ENCODE measurements around the gene GLB1L. TPM values are rescaled to one million over a fixed set of nuclear protein-coding genes. Genes with fewer than 3 reads are reported as not detected.

Gene GLB1L
- total and polyA plus RNA-seq, 2 of the 8 experiments (the other 6 are each of a cell fraction or from before 2014, with no cell fraction given): 3.7 to 4.0 TPM

DNA sequence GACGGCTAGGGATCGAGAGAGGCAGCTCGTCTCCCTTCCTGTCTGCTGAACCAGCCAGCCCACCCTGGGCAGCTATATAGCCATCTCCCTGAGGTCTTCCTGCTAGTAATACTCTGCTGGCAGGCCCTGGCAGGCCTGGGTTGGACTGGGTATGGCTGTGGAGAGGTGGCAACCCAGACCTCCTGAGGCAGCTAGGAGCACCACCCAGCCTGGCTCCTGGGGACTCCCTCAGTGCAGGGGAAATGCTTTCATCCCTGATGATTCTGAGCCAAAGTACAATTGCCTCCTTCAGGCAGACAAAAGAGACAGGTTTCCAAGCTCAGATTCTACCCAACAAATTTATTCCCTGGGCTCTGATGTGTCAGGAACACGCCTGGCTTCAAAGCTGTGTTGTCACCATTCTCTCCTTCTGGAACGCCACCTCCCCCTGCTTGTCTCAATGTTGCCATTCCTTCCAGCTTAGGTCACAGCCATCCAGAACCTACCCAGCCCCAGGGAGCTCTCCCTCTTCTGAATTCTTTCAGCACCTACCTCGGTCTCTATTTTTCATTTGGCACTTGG is 29.2 kb upstream of the GLB1L start:
- H2BK12ac ChIP-seq (ENCODE audit: low read depth, low read length): 0 out of 2 replicates have a peak overlapping the region, but pooled peaks have one; percentile 55
- no peak overlapping the region for H3K56ac ChIP-seq (replicated peaks; ENCODE audit: insufficient read length, low read depth, low read length)
- peak overlapping the region in 1 of 2 experiments; percentile 9; a peak in 1 of 4 replicates for H3K4me2 ChIP-seq (ENCODE audit: insufficient read depth in 1 of 2, low read depth in 2 of 2, low read length in 2 of 2)
- no peak overlapping the region for H4K91ac ChIP-seq (replicated peaks; ENCODE audit: insufficient read length, low read length)
- H3K4me3 ChIP-seq (ENCODE audit: extremely low read depth in 1 of 4, insufficient read depth in 2 of 4, low read depth in 3 of 4, low read length in 4 of 4): no peak overlapping the region; a peak in 1 of 8 replicates
- CTCF ChIA-PET (ENCODE audit: partially characterized antibody): interaction anchor here (0.8 to 4.4 kb wide), 15 partner anchors 12 to 115 kb away, joined by 3 to 34 read pairs (median 3); partner anchors contain the start of genes GLB1L and STK16
- no peaks in the 10 kb centered on the region for H3K9me3 ChIP-seq (ENCODE audit: insufficient read depth in 2 of 2, low read depth in 1 of 2, low read length in 1 of 2)
- peaks cover 0 to 2% (median 0%) of the 10 kb centered on the region in 4 experiments; a peak in 3 of 7 replicates for H3K27me3 ChIP-seq (replicated peaks in 1 of 4; ENCODE audit: control insufficient read depth in 3 of 4, extremely low read depth in 1 of 4, insufficient read depth in 3 of 4, low read length in 3 of 4)
- no peaks in the 10 kb centered on the region for H3K36me3 ChIP-seq (ENCODE audit: control insufficient read depth in 2 of 4, insufficient read depth in 4 of 4, low read length in 3 of 4)
- H3K79me2 ChIP-seq (ENCODE audit: control insufficient read depth in 1 of 2, insufficient read depth in 2 of 2, low read length in 2 of 2): no peaks in the 10 kb centered on the region
- no peak overlapping the region for H2BK20ac ChIP-seq (ENCODE audit: low read length)
- TF ChIP-seq MAFK (IDR thresholded peaks at IDR 0.05; ENCODE audit: low read depth, low read length) (no peak), ASH2L (IDR thresholded peaks at IDR 0.05; ENCODE audit: low read length) (peak; percentile 37), EZH2 (IDR thresholded peaks at IDR 0.05; ENCODE audit: low read depth, low read length, severe bottlenecking) (no peak), KDM1A (IDR thresholded peaks at IDR 0.05; ENCODE audit: borderline replicate concordance, low read length) (no peak), JUN (IDR thresholded peaks at IDR 0.05; ENCODE audit: low read depth, low read length) (peak; percentile 71; the same call in 1 of the 2 replicates), SIRT6 (IDR thresholded peaks at IDR 0.05; ENCODE audit: low read length) (no peak), CHD2 (IDR thresholded peaks at IDR 0.05; ENCODE audit: low read length) (no peak), JUND (IDR thresholded peaks at IDR 0.05; ENCODE audit: low read length) (no peak), CEBPB (IDR thresholded peaks at IDR 0.05; ENCODE audit: low read depth, low read length) (no peak), RBBP5 (IDR thresholded peaks at IDR 0.05; ENCODE audit: borderline replicate concordance, low read depth, low read length) (no peak), YY1 (IDR thresholded peaks at IDR 0.05; ENCODE audit: low read depth, low read length) (no peak), BACH1 (IDR thresholded peaks at IDR 0.05; ENCODE audit: low read length) (no peak), TCF12 (IDR thresholded peaks at IDR 0.05; ENCODE audit: low read depth, low read length) (no peak), GTF2F1 (IDR thresholded peaks at IDR 0.05; ENCODE audit: borderline replicate concordance, low read depth, low read length) (no peak)
- H2BK5ac ChIP-seq (ENCODE audit: low read depth, low read length): peak overlapping the region; percentile 38; the same call in 1 of the 2 replicates
- H2BK120ac ChIP-seq (replicated peaks; ENCODE audit: low read depth, low read length): no peak overlapping the region
- no peak overlapping the region for H2AK5ac ChIP-seq (ENCODE audit: low read depth, low read length)
- no peak overlapping the region for H3K27ac ChIP-seq (ENCODE audit: low read depth, low read length)
- no peak overlapping the region for H4K5ac ChIP-seq (ENCODE audit: insufficient read length, low read depth, low read length)
- no peak for DNase-seq (ENCODE audit: low read depth in 1 of 2, low spot score in 2 of 2)
- H3K4me1 ChIP-seq (replicated peaks in 1 of 4; ENCODE audit: control insufficient read depth in 3 of 4, insufficient read depth in 4 of 4, low read length in 3 of 4): peaks cover 9 to 14% (median 11%) of the 10 kb centered on the region in 4 experiments
- H3K23me2 ChIP-seq (ENCODE audit: low read depth, low read length): peaks cover 2% of the 10 kb centered on the region; the same call in 1 of the 2 replicates
- H2BK15ac ChIP-seq (ENCODE audit: low read length): no peak overlapping the region
- no peaks in the 10 kb centered on the region for H4K20me1 ChIP-seq (replicated peaks in 1 of 2; ENCODE audit: control insufficient read depth in 1 of 2, insufficient read depth in 2 of 2, low read length in 2 of 2)
- peak; percentile 7 for FAIRE-seq
- no peak overlapping the region for H4K8ac ChIP-seq (ENCODE audit: extremely low read depth, insufficient read depth, low read length)
- H3K18ac ChIP-seq (ENCODE audit: extremely low read depth, low read length): peak overlapping the region; percentile 24; the same call in 1 of the 2 replicates
- no peaks in the 10 kb centered on the region for H3K79me1 ChIP-seq (ENCODE audit: low read depth, low read length)
- no peak overlapping the region for H3K23ac ChIP-seq (ENCODE audit: insufficient read length)
- H2AFZ ChIP-seq (ENCODE audit: low read length): no peak overlapping the region
- POLR2A ChIA-PET (ENCODE audit: partially characterized antibody): interaction anchor here (0.7 to 1.7 kb wide), 9 partner anchors 12 to 61 kb away, joined by 3 to 8 read pairs (median 4); partner anchors contain the start of genes ABCB6, GLB1L, STK16 and TUBA4A
- H3K9ac ChIP-seq (replicated peaks in 1 of 4; ENCODE audit: extremely low read depth in 1 of 4, low read depth in 3 of 4, low read length in 3 of 4): no peak overlapping the region; a peak in 1 of 7 replicates
- no peak overlapping the region for H3K4ac ChIP-seq (replicated peaks; ENCODE audit: insufficient read length, low read depth, low read length)
- WGBS, 2 experiments (ENCODE audit: extremely low coverage in 1 of 2, insufficient coverage in 1 of 2, insufficient read length in 1 of 2, insufficient replicate concordance in 2 of 2, low coverage in 1 of 2, low lambda C conversion rate in 2 of 2, missing lambda C conversion rate in 1 of 2): 67% methylated on average over 5 of the region's 6 CpGs; no CpG with 5 or more reads in 1 of the 2 experiments
- H3K14ac ChIP-seq (ENCODE audit: insufficient read length): no peak overlapping the region
